Suprapubic skin (tissue), 4 donors: Measurements from ENCODE around the gene PGAM4. TPM values are rescaled to one million over a fixed set of nuclear protein-coding genes. Genes with fewer than 3 reads are reported as not detected.

Experiments used
- DNase-seq, 2 donors: peaks; one replicate each; pipeline ENCODE4 v3.0.0-alpha.2; 2019; ENCODE audit warnings: low spot score in 2 of 2
- H3K27ac ChIP-seq: fragments of 200-600 bp; sonication (generic); one replicate; pipeline ENCODE4 v1.5.1; 2019
- H3K27me3 ChIP-seq: fragments of 200-600 bp; sonication (generic); one replicate; pipeline ENCODE4 v1.5.1; 2019
- H3K36me3 ChIP-seq: fragments of 200-600 bp; sonication (generic); one replicate; pipeline ENCODE4 v1.5.1; 2019
- H3K4me1 ChIP-seq: fragments of 200-600 bp; sonication (generic); one replicate; pipeline ENCODE4 v1.5.1; 2019
- H3K4me3 ChIP-seq: fragments of 200-600 bp; sonication (generic); one replicate; pipeline ENCODE4 v1.5.1; 2019; ENCODE audit warnings: mild to moderate bottlenecking
- H3K9me3 ChIP-seq: fragments of 200-600 bp; sonication (generic); one replicate; pipeline ENCODE4 v1.5.1; 2019
- EP300 ChIP-seq: sonication (generic); formaldehyde crosslinking; IDR thresholded peaks from one replicate; pipeline ENCODE4 v1.6.1; 2017; ENCODE audit warnings: antibody characterized with exemption
- POLR2A ChIP-seq, 2 donors: fragments of 450-650 bp; IDR thresholded peaks; one replicate each; pipeline ENCODE4 v1.6.1; 2017; ENCODE audit warnings: antibody characterized with exemption in 2 of 2, mild to moderate bottlenecking in 2 of 2, moderate library complexity in 2 of 2
- POLR2AphosphoS5 ChIP-seq, 3 donors: sonication (generic); formaldehyde crosslinking; IDR thresholded peaks; one replicate each; pipeline ENCODE4 v1.6.1; 2017; ENCODE audit warnings: antibody characterized with exemption in 3 of 3
- WGBS: methylation state at CpG from one replicate; pipeline ENCODE4 v1.1.5; 2018; 5-methylcytosine and 5-hydroxymethylcytosine counted together
- total RNA-seq, 4 donors: library from RNA; depleted of rRNA; stranded (reverse); fragments of >200 nt; gene quantifications; one replicate each; pipeline ENCODE4 v1.1.0, GENCODE V29; 2016
- TF ChIP-seq, protein P1 (sequence below), 2 donors: fragments of 200-600 bp in 1 of 2; fragments of 450-650 bp in 1 of 2; sonication (generic) in 1 of 2; IDR thresholded peaks; one replicate each; pipeline ENCODE4 v1.5.1; 2016 to 2019; ENCODE audit warnings: antibody characterized with exemption in 2 of 2, mild to moderate bottlenecking in 1 of 2, moderate library complexity in 1 of 2

The PGAM4 gene
- total RNA-seq, 4 donors from 2014 or later = not detected

DNA sequence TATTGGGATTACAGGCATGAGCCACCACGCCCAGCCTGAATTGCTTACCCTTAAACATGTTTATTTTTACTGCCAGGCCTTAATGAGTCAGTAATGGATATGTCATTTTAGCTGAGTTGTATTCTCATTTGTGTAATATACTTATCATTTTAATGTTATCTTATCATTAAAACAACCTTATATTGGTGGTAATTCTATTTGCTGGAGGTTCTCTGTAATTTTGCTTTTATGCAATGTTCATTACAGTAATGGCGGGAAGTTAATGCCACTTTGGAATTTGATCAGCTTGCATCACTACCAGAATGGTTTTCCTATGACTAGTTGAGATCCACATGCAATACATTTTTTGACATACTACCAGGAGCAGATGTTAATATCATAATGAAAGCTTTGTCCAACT is 6.3 kb upstream of the PGAM4 start:
- 69% methylated on average over 2 of the region's 2 CpGs for WGBS
- DNase-seq = no peak
- no peaks in the 10 kb centered on the region for H3K36me3 ChIP-seq
- no peaks in the 10 kb centered on the region for H3K27me3 ChIP-seq
- no peak overlapping the region for H3K27ac ChIP-seq
- H3K4me3 ChIP-seq = no peak overlapping the region
- no peaks in the 10 kb centered on the region for H3K4me1 ChIP-seq
- TF ChIP-seq, protein P1, sequence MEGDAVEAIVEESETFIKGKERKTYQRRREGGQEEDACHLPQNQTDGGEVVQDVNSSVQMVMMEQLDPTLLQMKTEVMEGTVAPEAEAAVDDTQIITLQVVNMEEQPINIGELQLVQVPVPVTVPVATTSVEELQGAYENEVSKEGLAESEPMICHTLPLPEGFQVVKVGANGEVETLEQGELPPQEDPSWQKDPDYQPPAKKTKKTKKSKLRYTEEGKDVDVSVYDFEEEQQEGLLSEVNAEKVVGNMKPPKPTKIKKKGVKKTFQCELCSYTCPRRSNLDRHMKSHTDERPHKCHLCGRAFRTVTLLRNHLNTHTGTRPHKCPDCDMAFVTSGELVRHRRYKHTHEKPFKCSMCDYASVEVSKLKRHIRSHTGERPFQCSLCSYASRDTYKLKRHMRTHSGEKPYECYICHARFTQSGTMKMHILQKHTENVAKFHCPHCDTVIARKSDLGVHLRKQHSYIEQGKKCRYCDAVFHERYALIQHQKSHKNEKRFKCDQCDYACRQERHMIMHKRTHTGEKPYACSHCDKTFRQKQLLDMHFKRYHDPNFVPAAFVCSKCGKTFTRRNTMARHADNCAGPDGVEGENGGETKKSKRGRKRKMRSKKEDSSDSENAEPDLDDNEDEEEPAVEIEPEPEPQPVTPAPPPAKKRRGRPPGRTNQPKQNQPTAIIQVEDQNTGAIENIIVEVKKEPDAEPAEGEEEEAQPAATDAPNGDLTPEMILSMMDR (IDR thresholded peaks at IDR 0.05) = no peak
- TF ChIP-seq POLR2A (IDR thresholded peaks at IDR 0.05) (no peak), POLR2AphosphoS5 (IDR thresholded peaks at IDR 0.05) (no peak), EP300 (no peak)
- no peaks in the 10 kb centered on the region for H3K9me3 ChIP-seq

DNA sequence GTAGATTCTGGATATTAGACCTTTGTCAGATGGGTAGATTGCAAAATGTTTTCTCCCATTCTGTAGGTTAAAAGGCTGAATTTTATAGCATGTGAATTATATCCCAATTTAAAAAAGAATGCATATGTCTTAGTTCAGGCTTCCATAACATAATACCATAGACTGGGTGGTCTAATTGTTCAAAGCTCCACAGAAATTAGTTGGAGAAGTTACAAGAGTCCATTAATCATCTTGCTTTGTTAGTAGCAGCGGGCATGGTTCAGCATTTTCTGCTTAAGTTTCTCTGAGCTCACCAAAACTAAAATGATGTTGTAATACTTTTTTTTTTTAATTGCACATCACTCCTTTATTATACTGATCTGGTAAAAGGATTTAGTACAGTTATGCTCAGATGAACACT is 1.8 kb downstream of the PGAM4 start:
- 50% methylated on average over 1 of the region's 1 CpG for WGBS
- Histone ChIP-seq H3K4me3 (no peak overlapping the region), H3K4me1 (no peaks in the 10 kb centered on the region), H3K27me3 (no peaks in the 10 kb centered on the region), H3K27ac (no peak overlapping the region), H3K9me3 (no peaks in the 10 kb centered on the region), H3K36me3 (no peaks in the 10 kb centered on the region)
- TF ChIP-seq, protein P1 (IDR thresholded peaks at IDR 0.05) = no peak
- TF ChIP-seq EP300 (no peak), POLR2AphosphoS5 (IDR thresholded peaks at IDR 0.05) (no peak), POLR2A (IDR thresholded peaks at IDR 0.05) (no peak)
- DNase-seq = no peak

DNA sequence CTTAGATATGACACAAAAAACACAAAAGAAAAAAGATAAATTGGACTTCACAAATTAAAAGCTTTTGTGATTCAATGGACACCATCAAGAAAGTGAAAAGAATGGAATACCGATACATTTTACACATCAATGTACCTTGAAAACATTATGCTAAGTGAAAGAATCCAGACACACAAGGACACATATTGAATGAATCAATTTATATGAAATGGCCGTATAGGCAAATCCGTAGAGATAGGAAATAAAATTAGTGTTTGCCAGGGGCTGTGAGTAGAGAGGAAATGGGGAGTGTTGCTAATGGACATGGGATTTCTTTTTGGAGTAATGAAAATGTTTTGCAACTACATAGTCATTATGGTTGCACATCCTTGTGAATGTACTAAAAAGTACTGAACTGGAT is 3.1 kb downstream of the PGAM4 start:
- WGBS = 90% methylated on average over 3 of the region's 3 CpGs
- H3K4me3 ChIP-seq = no peak overlapping the region
- H3K27ac ChIP-seq = no peak overlapping the region
- TF ChIP-seq EP300 (no peak), POLR2A (IDR thresholded peaks at IDR 0.05) (no peak), POLR2AphosphoS5 (IDR thresholded peaks at IDR 0.05) (no peak)
- TF ChIP-seq, protein P1 (IDR thresholded peaks at IDR 0.05) = no peak
- no peaks in the 10 kb centered on the region for H3K27me3 ChIP-seq
- DNase-seq = no peak
- H3K9me3 ChIP-seq = no peaks in the 10 kb centered on the region
- no peaks in the 10 kb centered on the region for H3K4me1 ChIP-seq
- H3K36me3 ChIP-seq = no peaks in the 10 kb centered on the region

DNA sequence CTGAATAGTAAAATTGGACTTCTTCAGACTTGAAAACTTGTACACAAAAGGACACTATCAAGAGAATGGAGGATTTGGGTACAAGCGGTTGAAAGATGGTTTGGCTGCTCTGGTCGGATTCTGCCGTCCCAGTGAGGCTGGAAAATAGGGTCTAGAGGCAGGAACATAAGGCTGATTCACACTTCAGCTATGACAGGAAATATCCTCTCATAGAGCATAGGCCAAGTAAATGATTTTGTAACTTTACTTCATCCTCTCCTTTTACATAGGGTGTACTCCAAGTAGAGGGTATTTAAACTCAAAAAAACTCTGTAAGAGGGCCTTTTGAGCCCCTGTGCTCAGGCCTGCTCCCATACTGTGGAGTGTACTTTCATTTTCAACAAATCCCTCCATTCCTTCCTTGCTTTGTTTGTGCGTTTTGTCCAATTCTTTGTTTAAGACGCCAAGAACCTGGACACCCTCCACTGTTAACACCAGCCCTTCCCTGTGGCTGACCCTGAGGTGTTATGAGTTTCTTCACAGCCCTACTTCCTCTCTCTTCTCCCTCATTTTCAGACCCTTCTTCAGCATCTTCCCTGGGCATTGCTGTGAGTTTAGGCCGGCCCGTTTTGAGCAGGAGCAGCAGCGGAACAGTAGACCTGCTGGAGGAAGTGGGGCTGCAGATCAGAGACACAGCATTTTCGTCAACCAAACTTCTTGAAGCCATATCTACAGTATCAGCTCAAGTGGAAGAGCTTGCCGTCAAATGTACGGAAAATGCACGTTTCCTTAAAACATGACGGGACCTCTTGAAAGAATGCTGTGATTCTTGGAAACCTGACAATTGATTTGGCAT is 7.2 kb downstream of the PGAM4 start:
- Histone ChIP-seq H3K27me3 (no peaks in the 10 kb centered on the region), H3K4me1 (no peaks in the 10 kb centered on the region), H3K9me3 (no peaks in the 10 kb centered on the region), H3K4me3 (no peak overlapping the region), H3K27ac (no peak overlapping the region), H3K36me3 (no peaks in the 10 kb centered on the region)
- no peak for TF ChIP-seq POLR2AphosphoS5 (IDR thresholded peaks at IDR 0.05)
- TF ChIP-seq EP300 = no peak
- TF ChIP-seq, protein P1 (IDR thresholded peaks at IDR 0.05) = no peak
- no peak for TF ChIP-seq POLR2A (IDR thresholded peaks at IDR 0.05)
- no peak for DNase-seq
- WGBS = 84% methylated on average over 13 of the region's 13 CpGs

DNA sequence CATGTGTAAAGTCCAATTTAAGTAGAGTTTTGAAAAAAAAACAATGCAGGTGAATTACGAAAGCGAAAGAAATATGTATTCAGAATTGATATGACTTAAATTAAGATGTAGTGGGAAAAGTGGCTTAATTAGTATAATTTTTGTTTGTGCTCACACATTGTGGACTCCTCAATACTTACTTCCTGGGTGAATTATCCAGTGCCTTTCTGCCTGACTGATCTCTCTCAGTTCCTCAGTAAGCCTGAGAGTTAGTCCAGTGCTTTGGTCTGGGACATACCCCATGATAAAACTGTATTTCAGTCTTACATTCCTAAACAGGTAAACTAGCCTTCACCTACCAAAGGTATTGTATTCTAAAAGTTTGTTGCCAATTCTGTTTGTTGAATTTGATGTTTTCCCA is 8.4 kb downstream of the PGAM4 start:
- no peaks in the 10 kb centered on the region for H3K9me3 ChIP-seq
- H3K27me3 ChIP-seq = no peaks in the 10 kb centered on the region
- no peak for TF ChIP-seq EP300
- H3K36me3 ChIP-seq = no peaks in the 10 kb centered on the region
- no peaks in the 10 kb centered on the region for H3K4me1 ChIP-seq
- DNase-seq = no peak
- H3K4me3 ChIP-seq = no peak overlapping the region
- WGBS = 92% methylated on average over 2 of the region's 2 CpGs
- no peak overlapping the region for H3K27ac ChIP-seq
